CD4-positive, alpha-beta T cell treated with Interleukin-15 for 1 hour (primary cell): ENCODE measurements around the gene EIF2B2.

ENCODE experiments used
- DNase-seq: peaks from one replicate; pipeline ENCODE4 v3.0.0-alpha.2; 2020

The EIF2B2 gene

GRCh38 chr14:75002392-75003249, at the start of gene EIF2B2:
Gene EIF2B2 (plus strand): TSS chr14:75002921. CDS start chr14:75002991, 70 bp downstream.
- peak; percentile 99 for DNase-seq

- peak; percentile 11 for DNase-seq
These were observed 49.0 kb upstream of the EIF2B2 start for GRCh38 chr14:74953686-74954085.

DNA sequence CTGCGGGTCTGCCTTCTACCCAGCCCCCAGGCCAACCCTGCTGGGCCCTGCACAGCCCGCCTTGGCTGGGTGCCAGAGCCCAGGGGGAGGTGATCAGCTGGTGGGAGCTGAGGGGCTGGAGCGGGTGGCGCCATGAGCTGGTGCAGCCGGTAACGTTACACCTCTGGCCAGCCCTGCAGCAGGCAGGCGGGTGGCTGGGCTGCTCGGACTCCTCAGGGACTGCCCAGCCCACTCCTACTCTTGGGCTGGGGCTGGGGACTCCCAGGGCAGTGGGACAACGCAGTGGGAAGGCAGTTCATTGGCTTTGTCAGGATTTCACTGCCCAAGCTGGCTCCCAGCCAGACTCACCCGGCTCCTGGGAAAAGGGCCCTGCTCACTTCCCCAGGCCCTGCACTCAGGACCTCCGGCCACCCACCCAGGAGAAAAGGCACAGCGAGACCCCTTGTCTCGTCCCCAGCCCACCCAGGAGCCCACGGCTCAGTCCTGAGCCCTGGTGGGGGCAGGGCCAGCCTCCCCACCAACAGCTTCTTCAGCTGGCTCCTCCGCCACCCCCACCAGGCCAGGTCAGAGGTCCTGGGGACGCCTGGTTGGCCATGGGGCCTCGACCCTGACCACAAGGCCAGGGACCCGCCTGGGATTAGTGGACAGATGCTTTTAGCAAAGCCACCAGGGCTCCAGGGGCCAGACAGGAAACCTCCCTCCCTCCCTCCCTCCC, 48.3 kb upstream of the EIF2B2 start:
- DNase-seq, result no peak

DNA sequence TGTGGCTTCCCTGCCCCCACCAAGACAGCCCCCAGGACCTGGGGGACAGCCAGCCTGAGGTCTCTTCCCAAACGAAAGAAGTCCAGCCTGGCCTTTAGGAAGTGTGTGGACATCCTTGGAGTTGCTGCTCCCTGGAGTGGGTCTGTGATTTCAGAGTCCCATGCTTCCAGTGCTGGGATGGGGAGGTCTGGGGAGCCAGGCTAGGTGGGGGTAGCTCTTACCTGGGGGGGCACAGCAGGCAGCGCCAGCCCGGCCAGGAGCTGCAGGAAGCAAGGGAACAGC, 47.8 kb upstream of the EIF2B2 start:
- DNase-seq, result no peak

- DNase-seq, result peak; percentile 40
These were observed 47.3 kb upstream of the EIF2B2 start, which contains the start of gene PGF for GRCh38 chr14:74955229-74956026. Gene PGF (minus strand): TSS chr14:74955597. CDS start chr14:74955242, 355 bp downstream.

DNA sequence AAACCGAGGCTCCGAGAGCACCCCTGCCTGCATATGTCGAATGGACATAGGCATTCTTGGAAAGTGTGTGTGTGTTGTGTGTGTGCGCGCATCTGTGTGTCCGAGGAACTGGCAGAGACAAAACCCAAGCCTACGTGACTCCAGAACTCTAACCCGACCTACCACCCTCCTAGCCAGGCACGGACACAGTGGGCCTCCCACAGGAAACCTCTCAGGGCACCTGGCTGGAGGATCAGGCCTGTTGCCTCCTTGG, 46.8 kb upstream of the EIF2B2 start:
- no peak for DNase-seq

DNA sequence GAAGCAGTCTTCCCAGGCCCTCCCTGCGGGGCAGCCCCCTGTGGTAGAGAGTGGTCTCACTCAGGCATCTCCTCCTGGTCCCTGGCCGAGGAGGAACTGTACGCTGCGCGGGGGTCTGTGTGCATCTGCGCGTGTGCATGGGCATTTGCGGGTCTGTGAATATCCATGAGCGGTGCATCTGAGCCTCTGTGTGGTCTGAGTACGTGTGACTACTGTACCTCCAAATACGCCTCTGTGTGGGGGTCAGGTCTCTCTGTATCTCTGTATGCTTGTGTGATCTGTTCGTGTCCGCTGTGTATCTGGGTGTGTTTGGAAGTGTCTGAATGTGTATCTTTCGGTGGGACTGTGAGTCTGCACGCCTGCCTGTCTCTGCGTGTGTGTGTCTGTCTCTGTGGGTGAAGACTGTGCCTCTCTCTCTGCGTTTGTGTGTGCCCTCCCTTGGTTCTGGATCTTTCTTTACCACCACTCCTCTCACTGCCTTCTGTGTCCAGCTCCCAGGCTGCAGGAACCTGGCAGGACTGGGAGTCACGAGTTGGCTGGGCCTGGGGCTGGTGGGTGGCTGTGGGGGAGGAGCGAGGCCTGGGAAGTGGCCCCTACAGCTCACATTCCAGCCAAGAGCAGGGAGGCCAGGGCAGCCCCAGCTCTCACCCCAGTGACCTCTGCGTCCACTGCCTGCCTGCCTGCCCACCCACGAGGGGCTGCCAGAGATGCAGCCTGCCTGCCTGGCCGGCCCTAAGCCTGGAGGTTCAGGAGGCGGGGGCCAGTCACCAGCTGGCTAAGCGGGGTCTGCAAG, 46.2 kb upstream of the EIF2B2 start:
- DNase-seq, result no peak

DNA sequence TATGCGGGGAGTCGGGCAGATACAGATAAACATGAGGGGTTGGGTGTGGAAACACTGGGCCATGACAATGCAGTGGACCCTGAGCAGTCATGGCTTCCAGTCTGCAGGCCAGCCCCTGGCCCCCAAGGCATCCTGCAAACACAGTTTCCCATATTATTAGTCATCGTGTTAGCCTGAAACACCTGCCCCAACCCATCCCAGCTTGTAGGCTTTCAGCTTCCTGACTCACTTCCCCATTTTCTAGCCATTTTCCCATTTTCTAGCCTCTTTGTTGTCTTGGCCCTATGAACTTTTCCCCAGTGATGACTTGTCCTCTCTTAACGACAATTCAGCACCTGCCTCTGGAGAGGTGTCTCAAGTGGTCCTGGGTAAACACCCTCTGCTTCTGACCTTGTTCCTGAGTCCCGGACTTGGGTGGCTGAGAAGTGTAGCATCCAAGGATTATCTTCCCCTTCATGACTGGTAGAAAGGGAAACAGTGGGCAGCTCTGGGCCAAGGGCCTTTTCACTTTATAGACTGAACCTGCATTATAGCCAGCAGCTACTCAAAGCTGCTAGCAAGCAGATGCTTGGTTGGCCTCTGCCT, 43.0 kb upstream of the EIF2B2 start:
- no peak for DNase-seq

GRCh38 chr14:74960736-74961135, 42.0 kb upstream of the EIF2B2 start:
- no peak for DNase-seq

GRCh38 chr14:74961238-74961911, 41.3 kb upstream of the EIF2B2 start:
- no peak for DNase-seq

DNA sequence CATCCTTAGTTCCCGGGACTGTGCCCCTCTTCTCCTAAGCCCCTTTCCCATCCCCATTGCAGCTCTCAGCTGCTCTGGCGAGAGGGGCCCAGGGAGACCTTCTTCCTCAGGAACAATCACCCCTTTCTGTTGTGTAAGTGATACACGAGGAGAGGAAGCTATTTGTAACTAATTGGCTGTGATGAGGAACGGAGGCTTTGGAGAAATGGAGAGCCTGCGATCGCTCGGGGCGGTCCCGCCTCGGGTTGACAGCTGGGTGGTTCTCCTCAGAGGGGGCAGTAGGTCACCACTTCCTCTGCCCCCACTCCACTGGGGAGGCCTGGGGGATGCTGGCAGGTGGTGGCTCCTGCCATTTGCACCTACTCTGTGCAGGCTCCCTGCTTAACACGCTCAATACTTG, 40.7 kb upstream of the EIF2B2 start:
- DNase-seq, result no peak

DNA sequence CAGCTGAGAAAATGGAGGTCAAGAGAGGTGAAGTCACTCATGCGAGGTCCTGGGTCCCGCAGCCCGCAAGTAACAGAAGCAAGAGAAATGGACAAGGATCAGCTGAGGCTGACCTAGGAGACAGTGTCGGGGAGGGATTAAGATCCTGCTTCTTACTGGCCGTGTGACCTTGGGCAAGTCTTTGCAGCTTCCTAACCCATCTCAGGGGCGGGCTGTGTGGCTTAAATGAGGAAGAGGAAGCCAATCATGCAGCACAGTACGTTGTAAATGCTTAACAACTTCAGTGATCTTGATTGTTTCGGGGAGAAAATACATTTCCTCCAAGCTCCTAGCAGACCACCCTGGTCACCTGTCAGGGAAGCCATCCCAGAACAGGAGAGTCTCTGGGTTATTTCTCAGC, 40.2 kb upstream of the EIF2B2 start:
- DNase-seq, result peak; percentile 38

DNA sequence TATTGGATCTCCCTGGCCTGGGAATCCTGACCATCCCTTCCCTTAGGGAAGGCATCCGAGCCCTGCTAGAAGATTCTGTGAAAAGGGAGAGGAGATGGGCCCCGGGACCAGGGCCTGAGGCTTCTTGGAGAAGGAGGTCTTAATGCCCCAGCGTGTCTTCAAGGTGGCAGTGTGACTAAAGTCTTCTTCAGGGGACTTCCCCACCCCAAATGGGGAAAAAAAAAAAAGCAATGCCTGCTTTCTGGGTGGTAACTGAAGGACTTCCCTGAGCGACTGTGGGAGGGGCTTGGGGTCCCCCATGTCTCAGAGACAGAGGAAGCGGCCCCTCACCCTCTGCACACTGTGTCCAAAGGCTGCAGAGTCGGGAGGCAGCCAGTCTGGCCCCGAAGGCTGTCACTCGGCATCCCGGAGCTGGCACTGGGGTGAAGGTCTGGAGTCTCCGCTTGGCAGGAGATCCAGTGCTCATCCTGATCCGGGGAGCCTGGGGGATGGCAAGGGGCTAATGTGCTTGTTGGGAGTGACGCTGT, 39.5 kb upstream of the EIF2B2 start:
- DNase-seq, result no peak

DNA sequence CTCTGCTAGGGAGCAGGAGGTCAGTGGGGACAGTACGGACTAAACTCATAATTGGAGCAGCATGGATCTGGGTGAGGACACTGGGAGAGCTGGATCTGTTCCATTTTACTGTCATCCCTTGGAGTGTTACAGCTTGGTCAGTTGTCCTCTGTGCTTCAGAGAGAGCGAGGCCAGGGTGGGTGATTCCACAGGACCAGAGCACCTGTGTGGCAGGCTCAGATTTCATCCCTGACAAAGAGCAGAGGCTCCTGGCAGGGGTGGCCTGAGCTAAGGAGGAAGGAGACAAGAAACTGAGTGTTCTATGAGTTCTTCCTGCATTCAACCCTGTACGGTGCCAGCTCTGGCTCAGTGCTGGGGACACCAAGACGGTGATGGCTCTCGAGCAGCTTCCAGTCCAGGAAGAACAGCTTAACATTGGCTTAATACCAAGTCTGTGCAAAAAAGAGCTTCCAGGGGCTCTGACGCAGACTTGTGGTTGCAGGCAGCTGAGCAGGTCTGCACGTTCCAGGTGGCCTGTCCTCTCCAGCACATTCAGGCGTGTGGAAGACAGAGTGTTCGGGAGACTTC, 38.9 kb upstream of the EIF2B2 start:
- DNase-seq, result no peak

DNA sequence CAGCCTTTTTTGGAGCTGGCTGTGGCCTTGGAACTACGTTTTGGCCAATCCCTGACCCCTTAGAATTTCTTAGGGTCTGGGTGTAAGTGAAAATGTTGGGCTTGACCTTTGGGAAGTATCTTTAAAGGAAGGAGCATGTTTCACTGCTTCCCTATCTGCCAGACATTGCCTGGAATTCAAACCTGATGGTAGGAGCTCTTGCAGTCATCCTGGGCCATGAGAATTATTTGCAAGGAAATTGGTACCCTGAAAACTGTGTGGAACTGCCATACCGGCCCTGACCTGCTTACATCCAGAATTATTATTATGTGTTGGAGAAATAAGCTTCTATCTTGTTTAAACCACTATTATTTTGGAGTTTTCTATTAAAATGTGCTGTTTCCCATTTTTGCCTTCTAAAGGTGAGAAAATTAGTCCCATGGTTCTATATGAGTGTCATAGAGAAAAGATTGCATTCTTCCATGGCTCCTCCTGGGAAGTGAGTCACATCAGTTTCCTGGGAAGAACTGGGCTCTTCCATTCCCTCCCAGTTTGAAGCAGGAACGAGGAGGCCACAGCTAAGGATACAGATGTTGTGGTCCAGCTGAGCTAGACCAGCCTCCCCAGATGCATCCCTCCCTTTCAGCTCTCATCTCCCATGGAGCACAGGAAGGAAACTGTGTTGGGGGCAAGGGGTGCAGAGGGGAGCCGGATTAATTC, 37.8 kb upstream of the EIF2B2 start:
- DNase-seq, result no peak

DNA sequence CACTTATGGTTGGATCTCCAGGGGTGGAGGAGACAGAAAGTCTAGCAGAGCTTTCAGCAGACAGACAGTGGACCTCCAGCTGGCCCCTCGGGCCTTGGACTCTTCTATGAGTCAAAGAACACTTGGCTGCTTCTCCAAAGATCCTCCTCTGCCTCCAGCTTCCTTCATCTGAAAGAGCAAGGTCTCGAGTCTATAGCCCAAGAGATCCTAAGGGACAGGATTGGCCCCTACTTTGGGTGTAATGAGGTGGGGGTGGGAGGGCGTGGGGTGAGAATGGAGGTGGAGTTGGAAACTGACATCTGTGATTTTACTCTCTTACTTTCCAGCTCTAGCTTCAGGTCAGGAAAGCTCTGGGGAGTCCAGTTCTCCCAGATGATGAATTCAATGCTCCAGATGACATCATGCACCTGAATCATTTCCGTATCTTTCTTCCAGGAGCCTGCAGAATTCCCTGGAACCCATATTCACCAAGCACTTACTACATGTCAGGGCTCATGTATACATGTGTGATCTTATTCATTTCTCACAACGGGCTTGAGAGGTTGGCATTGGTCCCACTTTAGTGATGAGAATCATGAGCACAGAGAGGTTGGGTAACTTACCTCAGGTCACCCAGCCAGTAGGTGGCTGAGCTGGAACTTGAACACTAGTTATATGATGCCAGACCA, 37.1 kb upstream of the EIF2B2 start:
- DNase-seq, result no peak

GRCh38 chr14:74968811-74969210, 33.9 kb upstream of the EIF2B2 start:
- no peak for DNase-seq

DNA sequence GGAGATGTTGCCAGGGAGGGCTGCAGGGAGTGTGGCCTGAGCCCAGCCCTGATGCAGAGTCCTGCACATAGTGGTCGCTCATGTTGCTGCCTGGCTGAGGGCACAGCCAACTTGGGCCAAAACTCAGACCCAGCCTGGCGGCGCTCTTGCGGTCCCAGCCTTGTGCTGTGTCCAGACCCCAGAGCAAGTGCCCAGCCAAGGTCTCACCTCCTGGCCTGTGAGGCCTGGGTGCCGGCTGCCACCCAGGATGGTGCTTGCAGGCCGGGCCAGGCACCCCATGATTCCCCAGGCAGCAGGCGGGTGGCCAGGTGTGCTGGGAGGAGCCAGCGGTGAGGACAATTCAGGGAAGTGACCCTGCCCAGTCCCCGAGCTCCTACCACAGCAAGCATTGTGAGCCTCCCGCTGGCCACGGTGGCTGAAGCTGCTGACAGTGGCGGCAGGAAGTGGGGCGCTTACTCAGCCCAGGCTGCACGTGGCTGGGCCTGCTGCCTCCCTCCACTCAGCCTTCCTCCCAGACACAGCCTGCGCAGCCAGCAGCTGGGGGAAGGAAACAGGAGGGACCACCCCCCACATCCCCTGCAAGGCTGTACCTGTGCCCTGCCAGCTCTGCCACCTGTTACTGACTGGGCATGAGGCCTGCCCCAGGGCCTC, 29.6 kb upstream of the EIF2B2 start:
- no peak for DNase-seq

DNA sequence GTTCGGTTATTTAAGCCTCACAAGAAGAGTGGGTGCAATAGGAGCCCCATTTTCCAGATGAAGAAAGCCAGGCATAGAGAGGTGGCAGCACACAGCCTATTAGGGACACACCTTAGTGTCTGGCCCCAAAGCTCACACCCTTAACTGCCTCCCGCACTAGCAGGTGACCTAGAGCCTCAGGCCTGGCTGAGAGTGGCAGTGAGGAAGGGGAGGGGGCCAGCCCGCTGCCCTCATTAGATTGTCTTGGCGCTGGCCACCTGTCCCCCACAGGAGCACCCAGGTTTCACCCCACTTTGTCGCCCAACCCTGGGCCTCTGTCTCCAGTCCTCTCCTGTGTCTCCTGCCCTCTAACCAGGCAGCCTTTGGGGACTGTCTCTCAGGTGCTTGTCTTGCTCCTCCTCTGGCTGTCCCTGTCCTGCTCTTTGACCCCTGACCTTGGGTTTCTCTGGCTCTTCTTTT, 28.8 kb upstream of the EIF2B2 start:
- DNase-seq, result no peak
